Renal cortex interstitium (tissue), 11 donors: Measurements from ENCODE around the gene FCN3. TPM values are rescaled to one million over a fixed set of nuclear protein-coding genes. Genes with fewer than 3 reads are reported as not detected.

Experiments
- DNase-seq, 11 donors: peaks; one replicate each; pipeline ENCODE4 v3.0.0-alpha.2; 2013; ENCODE audit warnings: low read depth in 9 of 11, low spot score in 4 of 11; ENCODE audit errors: extremely low read depth in 1 of 11
- polyA plus RNA-seq, 3 donors: library from polyadenylated mRNA; unstranded; fragments of 120-200 nt; gene quantifications; one replicate each; pipeline ENCODE4 v1.2.1, GENCODE V29; 2013; ENCODE audit not compliant: insufficient read length in 3 of 3

FCN3 gene
- polyA plus RNA-seq, 3 donors = 2.6 to 3.3 (median 2.9) TPM

DNA sequence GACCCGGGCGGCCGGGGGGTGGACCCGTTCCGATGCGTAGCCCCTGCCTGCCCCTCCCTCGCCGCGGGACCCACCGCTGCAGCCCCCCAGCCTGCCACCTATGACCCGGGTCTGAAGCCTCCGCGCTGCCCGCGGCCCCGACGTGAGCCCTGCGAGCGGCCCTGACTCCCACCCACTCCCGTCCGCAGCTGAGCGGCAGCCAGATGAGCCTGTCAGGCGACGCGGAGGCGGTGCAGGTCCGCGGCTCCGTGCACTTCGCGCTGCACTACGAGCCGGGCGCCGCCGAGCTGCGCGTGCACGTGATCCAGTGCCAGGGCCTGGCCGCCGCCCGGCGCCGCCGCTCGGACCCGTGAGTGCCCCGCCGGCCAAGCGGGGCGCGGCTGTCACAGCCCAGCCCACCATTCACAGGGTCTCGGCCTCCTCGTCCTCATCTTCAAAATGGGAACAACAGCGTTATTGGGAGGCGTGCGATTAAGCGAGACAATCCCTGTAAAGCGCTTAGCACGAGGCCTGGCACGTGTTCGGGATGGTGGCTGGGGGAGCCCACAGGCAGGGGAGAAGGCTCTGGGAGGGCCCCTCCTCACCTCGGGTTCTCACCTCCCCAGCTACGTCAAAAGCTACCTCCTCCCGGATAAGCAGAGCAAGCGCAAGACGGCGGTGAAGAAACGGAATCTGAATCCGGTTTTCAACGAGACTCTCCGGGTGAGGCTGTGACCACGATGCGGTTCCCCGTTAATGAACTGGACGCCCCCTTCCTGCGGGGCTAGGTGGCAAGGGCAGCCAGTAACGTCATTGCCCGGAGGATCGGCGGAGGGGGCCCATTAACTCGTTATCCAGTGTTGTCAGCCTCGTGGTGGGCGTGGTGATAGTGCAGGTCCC lies 24.6 kb downstream of the FCN3 start:
- DNase-seq = peak in 6 of 11 donors; percentile 45 to 71 (median 62)

DNA sequence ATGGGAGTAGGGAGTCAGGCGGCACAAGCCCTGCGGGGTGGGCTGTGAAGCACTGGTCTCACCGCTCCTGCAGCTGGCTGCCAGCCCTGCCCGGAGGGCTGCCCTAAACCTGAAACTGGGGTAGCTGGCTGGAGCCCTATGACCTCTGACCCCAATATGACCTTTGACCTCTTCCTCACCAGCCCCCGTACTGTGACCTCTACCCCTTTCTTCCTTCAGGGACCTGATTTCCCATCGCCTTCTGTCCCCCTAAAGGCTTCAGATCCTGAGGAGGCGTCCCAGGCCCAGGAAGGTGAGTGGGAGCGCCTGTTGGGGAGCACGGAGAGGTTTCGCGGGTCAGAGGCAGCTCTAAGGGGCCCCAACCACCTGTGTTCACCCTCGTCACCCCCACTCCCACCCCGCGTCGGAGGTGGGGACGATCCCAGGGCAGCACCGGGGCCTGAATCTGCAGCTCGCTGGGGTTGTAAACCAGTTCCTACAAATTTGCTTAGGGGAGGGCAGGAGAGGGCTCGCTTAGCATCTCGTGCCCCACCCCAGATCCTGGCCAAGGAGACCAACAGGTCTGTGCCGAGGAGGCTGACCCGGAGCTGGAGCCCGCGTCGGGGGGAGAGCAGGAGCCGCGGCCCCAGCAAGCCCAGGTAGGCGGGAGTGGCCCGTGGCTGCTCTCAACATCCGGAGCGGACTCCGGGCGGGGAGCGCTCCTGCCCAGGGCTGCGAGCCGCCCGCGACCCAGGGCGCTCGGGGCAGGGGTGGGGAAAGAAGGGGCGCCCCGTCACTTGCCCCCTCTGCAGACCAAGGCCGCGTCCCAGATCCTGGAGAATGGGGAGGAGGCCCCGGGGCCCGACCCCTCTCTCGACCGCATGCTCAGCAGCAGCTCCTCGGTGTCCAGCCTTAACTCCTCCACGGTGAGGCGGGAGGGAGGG lies 25.5 kb downstream of the FCN3 start:
- peak in 1 of 11 donors; percentile 48 for DNase-seq

DNA sequence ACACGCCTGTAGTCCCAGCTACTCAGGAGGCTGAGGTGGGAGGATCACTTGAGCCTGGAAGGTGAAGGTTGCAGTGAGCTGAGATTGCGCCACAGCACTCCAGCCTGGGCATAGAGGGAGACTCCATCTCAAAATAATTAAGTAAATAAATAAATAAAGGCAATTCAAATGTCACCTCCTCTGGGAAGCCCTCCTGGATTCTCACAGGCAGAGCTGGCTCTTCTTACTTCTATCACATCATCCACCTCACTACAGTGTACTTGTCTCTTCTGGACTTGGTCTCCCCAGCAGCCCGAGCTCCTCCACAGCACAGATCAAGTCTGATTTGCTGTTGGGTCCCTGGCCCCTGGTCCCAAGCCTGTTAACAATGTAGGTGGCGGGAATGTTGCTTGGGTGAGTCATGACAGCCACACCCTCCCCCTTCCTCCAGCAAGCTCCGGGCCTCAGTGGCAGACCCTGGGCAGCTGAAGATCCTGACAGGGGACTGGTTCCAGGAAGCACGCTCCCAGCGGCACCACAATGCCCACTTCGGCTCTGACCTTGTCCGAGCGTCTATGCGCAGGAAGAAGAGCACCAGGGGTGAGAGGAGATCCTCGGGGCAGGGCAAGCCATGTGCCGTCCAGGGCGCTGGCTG lies 27.5 kb downstream of the FCN3 start:
- DNase-seq = no peak

DNA sequence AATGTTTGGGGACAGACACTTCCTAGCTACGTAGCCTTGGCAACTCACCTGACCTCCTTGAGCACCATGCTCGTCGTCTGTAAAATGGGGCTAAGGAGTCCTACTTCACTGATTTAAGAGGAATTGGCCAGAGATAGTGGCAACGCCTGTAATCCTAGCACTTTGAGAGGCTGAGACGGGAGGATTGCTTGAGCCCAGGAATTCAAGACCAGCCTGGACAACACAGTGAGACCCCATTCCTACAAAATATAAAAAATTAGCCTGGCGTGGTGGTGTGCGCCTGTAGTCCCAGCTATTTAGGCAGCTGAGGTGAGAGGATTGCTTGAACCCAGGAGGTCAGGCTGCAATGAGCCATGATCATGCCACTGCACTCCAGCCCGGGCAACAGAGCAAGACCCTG lies 28.3 kb downstream of the FCN3 start:
- DNase-seq = no peak

DNA sequence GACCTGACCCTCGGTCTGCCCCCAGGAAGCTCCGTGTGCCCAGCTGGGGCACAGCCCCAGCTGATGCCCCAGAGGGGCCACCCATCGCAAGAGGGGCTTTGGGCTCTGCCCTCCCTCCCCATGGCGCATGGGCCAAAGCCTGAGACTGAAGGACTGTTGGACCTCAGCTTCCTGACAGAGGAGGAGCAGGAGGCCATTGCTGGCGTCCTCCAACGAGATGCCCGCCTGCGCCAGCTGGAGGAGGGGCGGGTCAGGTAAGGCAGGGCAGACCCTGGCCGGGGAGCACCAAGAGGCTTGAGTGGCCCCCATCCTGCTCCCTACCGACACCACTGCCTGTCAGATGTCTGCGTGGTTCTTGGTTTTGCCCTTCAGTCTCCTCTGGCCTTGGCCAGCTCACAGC lies 29.4 kb downstream of the FCN3 start:
- DNase-seq = no peak

DNA sequence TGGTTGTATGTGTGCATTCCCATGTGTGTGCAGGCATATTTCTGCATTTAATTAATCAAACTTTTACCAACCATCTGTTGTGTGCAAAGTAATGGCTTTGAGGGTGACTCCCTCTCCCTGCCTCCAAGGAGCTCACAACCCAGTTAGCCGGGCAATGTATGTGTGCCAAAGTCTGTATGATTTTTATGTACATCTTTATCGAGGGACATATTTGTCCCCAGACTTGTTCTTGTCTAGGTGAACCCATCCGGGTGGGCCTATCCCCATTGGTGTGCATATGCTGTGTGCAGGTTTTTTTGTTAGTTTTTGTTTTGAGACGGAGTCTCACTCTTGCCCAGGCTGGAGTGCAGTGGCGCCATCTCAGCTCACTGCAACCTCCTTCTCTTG lies 31.0 kb downstream of the FCN3 start:
- no peak for DNase-seq

DNA sequence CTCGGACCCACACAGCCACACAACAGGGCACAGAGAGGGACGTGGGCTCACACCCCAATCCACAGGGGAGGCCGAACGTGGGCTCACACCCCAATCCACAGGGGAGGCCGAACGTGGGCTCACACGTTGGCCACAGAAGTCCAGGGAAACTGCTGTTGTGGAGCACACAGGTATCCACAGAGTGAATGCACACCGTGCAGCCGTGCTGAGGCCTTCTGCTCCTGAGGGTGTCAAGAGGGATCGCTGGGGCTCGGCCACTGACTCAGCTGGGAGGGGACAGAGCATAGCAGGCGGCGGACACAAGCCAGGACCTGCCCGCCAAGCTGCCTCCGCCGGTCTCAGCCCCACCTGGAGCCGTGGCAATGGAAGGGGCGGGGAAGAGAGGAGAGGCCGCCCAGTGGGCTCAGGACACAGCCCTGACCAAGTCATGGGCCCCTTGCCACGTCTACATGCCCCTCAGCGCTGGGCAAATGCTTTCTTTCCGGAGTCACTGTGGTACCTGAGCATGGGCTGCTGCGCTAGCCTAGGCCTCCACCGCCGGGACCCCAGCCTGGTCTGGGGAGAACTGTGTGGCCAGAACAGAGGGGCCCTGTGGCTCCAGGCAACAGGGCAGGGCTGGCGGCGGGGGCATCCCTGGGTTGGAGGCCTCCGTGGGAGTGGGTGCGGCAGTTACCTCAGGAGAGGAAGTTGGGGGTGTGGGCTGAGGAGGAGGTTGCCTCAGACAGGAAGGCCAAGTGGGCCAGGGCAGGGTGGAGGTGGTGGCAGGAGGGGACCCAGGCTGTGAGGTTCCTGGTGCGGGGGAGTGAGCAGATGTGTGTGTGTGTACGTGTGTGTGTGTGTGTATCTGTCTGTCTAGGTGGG lies 31.6 kb downstream of the FCN3 start:
- no peak for DNase-seq

DNA sequence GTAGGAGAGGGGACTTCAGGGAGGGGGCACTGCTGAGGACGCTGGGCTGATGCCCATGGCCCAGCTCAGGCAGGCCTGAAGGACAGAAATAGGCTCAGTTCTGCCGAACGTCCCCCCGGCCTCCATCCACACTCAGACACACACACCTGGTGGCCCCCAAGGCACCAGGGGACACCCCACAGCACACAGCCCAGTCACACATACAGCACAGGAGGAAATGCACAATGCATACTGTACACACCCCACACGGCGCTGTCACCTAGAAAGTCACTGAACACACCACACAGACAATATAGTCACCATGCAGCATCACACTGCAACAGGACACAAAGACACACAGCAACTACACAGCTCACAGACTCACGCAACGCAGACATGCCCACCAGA lies 32.2 kb downstream of the FCN3 start:
- no peak for DNase-seq

DNA sequence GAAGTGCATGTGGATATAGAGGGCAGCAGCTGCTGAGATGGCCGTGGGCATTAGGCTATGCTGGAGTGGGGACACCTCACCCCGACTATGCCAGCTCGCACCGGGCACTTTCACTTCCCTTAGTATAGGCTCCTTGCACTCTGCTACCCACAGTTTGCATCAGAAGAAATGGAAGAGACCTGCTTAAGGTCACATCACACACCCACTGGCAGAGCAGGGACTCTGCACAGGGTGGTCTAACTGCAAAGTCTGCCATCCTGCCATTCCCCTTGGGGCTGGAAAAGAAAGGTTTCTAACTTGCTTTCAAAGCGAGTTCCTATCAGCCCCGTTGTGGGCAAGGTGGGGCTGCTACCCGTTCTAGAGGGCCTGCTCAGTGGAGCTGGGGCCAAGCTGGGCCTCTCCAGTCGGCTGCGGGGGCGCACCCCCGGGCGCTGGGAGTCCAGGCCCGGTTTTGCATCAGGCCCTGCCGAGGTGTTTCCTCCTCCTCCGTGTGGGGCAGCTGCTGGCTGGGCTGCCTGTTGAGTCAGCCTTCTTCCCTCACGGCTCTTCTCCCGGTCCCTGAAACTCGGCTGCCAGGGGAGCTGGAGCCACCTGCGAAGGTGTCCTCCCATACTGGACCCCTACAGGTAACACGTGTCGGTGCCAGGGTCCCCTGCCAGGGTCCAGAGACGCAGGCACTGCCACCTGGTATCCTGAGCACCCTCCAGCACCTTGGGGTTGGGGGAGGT lies 32.9 kb downstream of the FCN3 start, which contains the start of gene SYTL1:
Gene SYTL1 (plus strand): TSS at position 498 of the 728 bp plus-strand sequence. CDS start 3,313 bp downstream, outside the sequence.
- DNase-seq = peak in 1 of 11 donors; percentile 51

DNA sequence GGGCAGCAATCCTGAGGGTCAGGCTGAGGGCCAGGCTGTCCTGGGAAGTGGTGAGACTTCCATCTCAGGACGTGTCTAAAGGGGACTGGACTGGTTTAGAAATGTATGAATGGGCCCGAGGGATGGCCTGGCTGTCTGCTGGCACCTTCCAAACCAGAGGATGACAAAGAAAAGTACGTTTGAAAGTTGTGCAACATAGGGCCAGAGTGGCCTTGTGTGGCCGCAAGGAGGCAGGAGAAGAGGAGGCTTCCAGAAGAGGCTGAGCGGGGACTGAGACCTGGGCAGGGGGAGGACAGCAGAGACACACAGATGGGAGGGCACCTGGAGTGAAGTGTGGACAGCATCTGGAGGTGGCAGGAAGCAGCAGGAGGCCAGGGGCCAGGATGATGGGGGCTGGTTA lies 35.4 kb downstream of the FCN3 start:
- DNase-seq = no peak

DNA sequence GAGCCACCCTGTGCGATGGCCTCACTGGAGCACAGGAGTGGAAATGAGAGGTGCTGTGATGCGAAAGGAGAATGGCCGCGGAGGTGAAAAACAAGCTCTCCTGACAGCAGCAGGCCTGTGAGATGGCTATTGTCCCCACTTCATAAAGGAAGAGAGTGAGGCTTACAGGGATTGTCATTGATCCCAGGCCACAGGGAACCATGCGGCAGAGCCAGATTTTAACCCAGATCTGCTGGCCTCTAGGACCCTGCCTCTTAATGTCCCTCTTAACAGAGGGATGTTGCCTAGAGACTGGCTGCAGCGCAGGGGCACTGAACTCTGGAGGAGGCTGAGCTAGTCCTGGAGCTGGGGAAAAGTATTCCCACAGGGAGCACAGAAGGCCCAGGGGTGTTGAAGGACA lies 35.9 kb downstream of the FCN3 start:
- no peak for DNase-seq

DNA sequence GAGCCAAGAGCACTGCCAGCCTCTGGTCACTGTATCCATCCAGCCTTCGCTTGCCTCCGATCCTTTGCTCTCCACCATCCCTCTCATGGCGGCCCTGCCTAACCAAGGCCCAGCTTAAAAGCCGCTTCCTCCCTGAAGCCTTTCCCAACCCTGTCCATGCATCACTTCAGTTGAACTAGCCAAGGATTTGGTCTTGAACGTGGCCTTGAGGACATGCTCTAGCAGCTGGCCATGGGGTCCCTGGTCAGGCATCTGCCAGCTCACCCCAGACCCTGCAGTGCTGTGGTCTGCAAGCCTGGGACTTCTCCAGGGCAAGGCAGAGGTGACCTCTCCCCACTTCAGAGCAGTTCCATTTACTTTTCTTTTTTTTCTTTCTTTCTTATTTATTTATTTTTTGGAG lies 37.9 kb downstream of the FCN3 start:
- DNase-seq = no peak

DNA sequence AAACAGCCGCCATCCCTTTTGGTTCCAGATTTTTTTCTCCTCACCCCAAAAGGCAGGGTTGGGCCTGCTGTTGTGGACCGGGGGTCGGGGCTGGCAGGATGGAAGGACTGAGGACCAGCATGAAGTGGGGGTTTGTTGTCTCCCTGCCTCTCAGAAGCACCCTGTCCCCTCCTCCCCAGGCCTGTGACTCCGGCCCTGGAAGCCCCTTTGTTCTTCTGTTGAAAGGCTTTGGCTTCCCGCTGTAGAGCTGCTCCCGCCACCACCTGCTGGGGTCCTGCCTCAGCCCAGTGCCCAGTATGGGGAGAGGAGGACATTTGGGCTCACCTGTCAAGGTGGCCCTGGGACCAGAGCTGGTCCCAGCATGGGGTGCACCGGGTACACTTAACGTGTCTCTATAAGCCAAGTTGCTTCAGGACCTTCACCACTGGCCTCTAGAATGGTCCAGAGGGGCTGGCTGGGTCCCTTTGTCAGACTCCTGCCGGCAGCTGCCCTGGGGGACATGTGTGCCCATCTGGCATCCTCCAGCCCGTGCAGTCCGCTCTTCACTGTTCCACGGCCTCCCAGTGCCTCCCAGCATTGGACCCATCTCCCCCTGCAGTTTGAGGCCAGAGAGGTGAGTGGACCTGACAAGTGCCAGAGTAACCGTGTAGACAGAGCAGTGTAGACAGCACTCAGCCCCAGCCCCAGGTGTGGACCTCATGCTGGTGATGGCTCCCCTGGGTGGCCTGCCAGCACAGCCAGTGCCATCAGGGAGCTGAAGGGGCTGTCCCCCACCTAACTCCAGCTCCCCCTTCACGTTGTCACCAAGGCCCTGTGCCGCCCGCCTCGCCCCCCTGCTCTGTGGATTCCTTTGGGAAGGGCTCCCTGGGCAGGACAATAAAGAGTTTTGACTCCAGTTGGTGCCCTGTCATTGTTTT lies 38.9 kb downstream of the FCN3 start:
- no peak for DNase-seq

DNA sequence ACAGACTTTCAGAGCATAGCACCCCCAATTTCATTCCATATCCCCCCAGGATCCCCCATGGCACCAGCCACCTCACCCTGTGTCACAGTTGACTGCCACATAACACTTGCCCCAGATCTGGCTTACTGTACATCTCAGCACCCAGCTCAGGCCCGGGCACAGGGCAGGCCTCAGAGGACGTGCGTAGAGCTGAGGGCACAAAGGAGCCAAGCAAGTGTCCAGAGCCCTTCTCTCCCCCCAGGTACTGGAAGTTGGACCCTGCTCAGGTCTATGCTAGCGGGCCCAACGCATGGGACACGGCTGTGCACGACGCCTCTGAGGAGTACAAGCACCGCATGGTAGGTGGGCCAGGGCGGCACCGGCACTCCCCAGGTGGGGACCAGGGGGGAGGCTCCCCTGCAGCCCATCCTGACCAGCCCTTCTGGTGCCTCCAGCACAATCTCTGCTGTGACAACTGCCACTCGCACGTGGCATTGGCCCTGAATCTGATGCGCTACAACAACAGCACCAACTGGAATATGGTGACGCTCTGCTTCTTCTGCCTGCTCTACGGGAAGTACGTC lies 40.8 kb downstream of the FCN3 start:
- DNase-seq = no peak

DNA sequence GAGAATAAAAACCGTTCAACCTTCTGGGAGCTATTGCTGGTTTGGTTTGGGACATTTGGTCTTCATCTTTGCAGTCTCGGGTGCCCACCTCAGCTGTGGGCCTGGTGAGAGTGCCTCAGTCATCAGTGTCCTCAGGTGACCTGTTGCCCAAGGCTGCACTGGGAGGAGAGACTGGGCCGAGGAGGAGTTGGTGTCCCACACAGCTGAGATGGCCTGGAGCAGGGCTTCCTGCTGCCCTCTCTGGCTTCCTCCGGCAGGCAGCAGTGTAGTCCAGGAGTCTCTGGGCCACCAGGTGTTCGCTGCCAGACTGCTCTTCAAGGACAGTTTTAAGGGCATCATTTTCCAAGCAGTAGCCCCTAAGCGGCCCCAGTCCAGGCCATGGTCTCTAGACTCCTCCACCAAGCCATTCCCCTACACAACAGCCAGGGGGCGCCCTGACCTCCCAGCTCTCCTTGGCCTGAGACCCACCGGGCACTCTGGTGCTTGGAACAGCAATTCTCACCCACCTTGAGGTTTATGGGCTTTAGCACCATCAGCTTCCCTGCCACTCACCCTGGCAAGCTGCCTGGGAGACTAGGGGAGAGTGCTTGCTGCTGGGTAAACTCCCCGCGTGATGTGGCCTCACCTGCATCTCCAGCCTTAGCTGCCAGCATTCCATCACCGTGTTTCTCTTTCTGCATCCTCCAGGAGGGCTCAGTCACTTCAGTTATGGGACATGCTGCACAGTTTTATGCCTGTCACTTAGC lies 41.9 kb downstream of the FCN3 start:
- no peak for DNase-seq

DNA sequence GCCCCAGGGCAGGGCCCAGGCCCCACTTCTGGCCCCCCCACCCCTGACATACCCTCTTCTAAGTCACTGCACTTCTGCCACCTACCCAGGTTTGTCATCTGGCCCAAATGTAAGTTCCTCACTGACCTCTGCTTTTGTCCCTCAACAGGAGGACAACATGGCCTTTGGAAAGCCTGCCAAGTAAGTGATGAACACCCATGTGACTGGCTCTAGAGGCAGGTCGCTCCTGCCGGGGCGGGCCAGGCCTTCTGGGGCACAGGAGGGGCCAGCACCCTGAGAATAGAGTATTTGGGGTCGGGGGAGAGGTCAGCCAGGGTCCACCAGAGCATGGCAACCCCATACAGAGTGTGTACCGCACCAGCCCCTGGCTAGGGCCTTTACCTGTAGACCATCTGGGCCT lies 42.7 kb downstream of the FCN3 start:
- no peak for DNase-seq
